ENCODE data around the gene DLK2.

DLK2 gene

DNA sequence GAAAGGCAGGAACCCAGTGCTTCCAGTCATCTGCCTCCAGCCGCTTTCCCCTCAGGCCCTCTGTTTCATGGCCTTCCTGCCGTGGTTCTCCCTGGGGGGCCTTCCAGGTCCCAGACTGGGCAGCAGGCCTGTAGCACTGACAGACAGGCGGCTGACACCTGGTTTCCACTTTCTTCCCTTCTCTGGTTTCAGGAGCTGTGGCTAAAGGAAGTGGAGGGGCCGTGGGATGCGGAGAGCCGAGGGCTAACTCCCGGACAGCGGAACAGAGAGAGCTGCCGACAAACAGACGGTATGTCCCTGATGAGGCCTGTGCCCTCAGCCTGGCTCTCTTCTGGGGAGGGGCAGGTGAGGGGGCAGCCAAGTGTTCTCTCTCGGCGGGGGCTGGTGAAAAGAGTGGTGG, 42.3 kb upstream of the DLK2 start:
- ChIA-PET CTCF (interaction anchor here (0.6 to 3.3 kb wide), 2 partner anchors 9 to 78 kb away, joined by 4 to 39 read pairs; no protein-coding TSS in a partner anchor), POLR2A (ENCODE audit: low non-redundant PET) (no interaction called here)
- H3K27ac ChIP-seq: peak overlapping the region; percentile 99
- DNase-seq (ENCODE audit: low spot score): no peak
- TF ChIP-seq, protein P1, sequence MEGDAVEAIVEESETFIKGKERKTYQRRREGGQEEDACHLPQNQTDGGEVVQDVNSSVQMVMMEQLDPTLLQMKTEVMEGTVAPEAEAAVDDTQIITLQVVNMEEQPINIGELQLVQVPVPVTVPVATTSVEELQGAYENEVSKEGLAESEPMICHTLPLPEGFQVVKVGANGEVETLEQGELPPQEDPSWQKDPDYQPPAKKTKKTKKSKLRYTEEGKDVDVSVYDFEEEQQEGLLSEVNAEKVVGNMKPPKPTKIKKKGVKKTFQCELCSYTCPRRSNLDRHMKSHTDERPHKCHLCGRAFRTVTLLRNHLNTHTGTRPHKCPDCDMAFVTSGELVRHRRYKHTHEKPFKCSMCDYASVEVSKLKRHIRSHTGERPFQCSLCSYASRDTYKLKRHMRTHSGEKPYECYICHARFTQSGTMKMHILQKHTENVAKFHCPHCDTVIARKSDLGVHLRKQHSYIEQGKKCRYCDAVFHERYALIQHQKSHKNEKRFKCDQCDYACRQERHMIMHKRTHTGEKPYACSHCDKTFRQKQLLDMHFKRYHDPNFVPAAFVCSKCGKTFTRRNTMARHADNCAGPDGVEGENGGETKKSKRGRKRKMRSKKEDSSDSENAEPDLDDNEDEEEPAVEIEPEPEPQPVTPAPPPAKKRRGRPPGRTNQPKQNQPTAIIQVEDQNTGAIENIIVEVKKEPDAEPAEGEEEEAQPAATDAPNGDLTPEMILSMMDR (conservative IDR thresholded peaks at IDR 0.05; ENCODE audit: low read depth): no peak

DNA sequence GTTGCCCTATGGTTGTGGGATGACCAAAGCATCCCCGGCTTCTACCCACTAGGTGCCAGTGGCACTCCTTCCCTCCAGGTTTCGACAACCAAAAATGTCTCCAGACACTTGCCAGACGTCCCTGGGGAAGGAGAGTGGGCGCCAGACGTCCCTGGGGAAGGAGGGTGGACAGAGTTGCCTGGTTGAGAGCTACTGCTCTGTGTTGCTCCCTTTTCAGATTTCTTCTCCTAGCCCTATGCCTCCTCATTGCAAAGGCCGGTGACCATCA, 41.7 kb upstream of the DLK2 start:
- POLR2A ChIA-PET (ENCODE audit: low non-redundant PET): no interaction called here
- TF ChIP-seq, protein P1 (conservative IDR thresholded peaks at IDR 0.05; ENCODE audit: low read depth): no peak
- peak overlapping the region; percentile 99 for H3K27ac ChIP-seq
- CTCF ChIA-PET: interaction anchor here (0.7 to 3.3 kb wide), 12 partner anchors 10 to 246 kb away, joined by 3 to 39 read pairs (median 4); partner anchors contain the start of genes DLK2 and ZNF318
- no peak for DNase-seq (ENCODE audit: low spot score)

DNA sequence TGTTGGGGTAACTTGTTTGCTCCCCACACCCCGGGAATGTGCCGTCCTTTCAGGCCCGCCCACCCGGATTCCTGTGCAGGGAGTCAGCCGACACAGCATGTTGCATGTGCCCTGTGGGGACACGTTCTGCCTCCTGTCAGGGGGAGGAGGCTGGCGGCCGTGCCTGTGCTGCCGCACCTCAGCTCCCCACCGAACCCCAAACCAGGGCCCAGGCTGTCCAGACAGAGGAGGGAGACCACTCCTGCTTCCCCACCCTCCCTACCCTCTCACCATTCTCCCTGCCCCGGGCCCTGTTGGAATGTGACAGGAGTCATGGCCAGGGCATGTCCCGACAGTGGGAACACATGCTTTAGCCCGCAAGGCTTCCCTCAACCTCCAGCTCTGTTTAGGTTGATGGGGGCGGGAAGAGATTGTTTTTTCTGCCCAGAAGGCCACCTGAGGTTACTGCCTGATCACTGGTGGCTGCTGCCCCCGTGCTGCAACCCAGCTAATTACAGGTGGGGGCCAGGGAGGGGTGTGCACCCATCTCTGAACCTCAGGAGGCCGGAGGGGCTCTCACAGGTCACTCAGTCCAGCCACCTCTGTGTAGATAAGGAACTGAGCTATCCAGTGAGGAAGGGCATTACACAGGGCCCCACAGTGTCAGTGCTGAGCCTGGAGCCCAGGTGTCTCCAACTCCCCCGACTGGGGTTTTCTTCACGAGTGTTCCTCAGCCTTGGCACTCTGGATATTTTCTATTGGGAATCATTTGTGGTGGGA, 41.2 kb upstream of the DLK2 start:
- TF ChIP-seq, protein P1 (conservative IDR thresholded peaks at IDR 0.05; ENCODE audit: low read depth): peak; percentile 90
- CTCF ChIA-PET: interaction anchor here (0.6 to 3.3 kb wide), 20 partner anchors 10 to 256 kb away, joined by 3 to 39 read pairs (median 4); partner anchors contain the start of genes DLK2 and ZNF318
- DNase-seq (ENCODE audit: low spot score): peak; percentile 93
- POLR2A ChIA-PET (ENCODE audit: low non-redundant PET): interaction anchor here (0.6 kb wide), 1 partner anchor 127 kb away, joined by 3 read pairs; the partner anchor contains the start of gene ZNF318
- peak overlapping the region; percentile 99 for H3K27ac ChIP-seq

DNA sequence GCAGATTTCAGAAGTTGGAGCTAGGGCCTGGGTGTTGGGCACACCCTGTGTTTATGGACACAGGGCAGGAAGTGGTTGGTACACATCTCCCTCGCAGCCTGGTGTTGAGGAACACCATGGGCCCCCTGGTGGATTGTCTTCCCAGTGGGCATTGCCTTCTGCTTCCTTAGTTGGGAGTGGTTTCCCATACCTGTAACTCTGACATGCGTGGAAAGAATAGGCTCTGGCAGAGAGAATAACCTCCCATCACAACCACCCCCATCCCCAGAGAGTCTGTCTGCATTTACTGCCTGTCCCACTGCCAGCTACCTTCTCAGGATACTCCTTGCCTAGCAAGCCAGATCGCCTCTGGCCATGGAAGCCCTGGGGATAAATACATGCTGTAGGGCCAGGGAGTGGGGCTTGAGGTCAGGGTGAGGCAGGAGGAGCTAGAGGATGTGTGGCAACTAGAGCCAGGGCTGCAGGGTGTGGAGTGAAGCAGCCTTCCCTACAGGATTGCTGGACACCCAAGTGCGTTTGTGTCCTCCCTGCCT, 40.1 kb upstream of the DLK2 start:
- H3K27ac ChIP-seq: peak overlapping the region; percentile 99
- ChIA-PET CTCF (interaction anchor here (0.9 to 3.3 kb wide), 8 partner anchors 11 to 232 kb away, joined by 3 to 39 read pairs (median 5); no protein-coding TSS in a partner anchor), POLR2A (ENCODE audit: low non-redundant PET) (no interaction called here)
- TF ChIP-seq, protein P1 (conservative IDR thresholded peaks at IDR 0.05; ENCODE audit: low read depth): no peak; the same call in 1 of the 2 replicates
- peak; percentile 53 for DNase-seq (ENCODE audit: low spot score)

DNA sequence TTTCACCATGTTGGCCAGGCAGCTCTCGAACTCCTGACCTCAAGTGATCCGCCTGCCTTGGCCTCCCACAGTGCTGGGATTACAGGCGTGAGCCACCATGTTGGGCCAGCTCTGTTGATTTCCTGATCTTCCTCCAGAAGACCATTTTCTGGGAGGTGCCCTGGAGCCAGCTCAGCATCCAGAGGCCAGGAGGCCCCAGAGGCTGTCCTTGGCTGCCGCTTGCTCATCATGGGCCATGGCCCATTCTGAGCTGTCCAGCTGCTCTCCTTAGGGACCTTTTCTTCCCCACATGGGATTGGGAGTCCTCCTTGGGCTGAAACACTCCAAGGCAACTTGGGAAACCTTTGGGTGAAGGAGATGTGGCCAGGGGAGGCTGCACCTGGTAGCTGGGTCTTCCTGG, 39.4 kb upstream of the DLK2 start:
- CTCF ChIA-PET: interaction anchor here (0.6 to 3.3 kb wide), 7 partner anchors 12 to 373 kb away, joined by 3 to 39 read pairs (median 5); no protein-coding TSS in a partner anchor
- POLR2A ChIA-PET (ENCODE audit: low non-redundant PET): interaction anchor here (1.3 kb wide), 1 partner anchor 17 kb away, joined by 4 read pairs; the partner anchor contains the start of gene TJAP1
- TF ChIP-seq, protein P1 (conservative IDR thresholded peaks at IDR 0.05; ENCODE audit: low read depth): no peak
- peak overlapping the region; percentile 99 for H3K27ac ChIP-seq
- no peak for DNase-seq (ENCODE audit: low spot score)

DNA sequence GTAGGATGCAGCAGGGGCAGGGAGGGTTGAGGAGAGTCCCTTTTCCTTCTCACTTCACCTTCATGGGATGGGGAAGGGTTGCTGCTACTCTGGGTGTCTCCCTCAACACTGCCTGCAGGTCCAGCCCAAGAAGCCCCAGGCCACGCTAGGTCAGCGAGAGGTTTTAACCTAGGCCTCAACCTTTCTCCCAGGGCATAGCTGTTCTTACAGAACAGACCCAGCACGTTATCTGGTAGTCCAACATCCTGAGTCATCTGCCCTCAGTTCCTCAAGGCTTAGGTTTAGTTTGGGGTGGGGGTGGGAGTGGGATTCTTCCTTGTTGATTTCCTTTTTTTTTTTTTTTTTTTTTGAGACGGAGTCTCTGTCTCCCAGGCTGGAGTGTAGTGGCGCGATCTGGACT, 39.0 kb upstream of the DLK2 start:
- ChIA-PET POLR2A (ENCODE audit: low non-redundant PET) (interaction anchor here (1.3 kb wide), 1 partner anchor 17 kb away, joined by 4 read pairs; the partner anchor contains the start of gene TJAP1), CTCF (interaction anchor here (0.7 to 3.3 kb wide), 6 partner anchors 13 to 231 kb away, joined by 3 to 39 read pairs (median 4); no protein-coding TSS in a partner anchor)
- TF ChIP-seq, protein P1 (conservative IDR thresholded peaks at IDR 0.05; ENCODE audit: low read depth): no peak
- H3K27ac ChIP-seq: peak overlapping the region; percentile 99
- no peak for DNase-seq (ENCODE audit: low spot score)
